ENCODE data around the gene PEAR1. TPM values are rescaled to one million over a fixed set of nuclear protein-coding genes. Genes with fewer than 3 reads are reported as not detected.

The PEAR1 gene
- total RNA-seq, 1 experiment from 2014 or later = 0.39 TPM

DNA sequence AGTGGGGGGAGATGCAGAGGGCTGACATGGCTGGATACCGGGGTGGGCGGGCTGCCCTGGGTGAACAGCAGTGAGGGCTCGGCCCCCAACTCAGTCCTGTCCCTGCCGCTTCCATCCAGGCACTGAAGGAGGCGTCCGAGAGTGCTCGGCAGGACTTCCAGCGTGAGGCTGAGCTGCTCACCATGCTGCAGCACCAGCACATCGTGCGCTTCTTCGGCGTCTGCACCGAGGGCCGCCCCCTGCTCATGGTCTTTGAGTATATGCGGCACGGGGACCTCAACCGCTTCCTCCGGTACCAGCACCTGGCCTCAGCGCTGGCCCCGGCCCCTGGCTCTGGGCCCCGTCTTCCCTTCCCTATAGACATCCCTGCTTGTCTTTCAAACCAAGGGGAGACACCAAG is 17.2 kb upstream of the PEAR1 start:
- Histone ChIP-seq H2BK5ac (ENCODE audit: insufficient read length, low read length) (no peak overlapping the region), H3K14ac (ENCODE audit: insufficient read depth, low read length) (no peak overlapping the region), H2AFZ (ENCODE audit: low read length) (no peak overlapping the region), H3K23me2 (ENCODE audit: insufficient read length, low read depth, low read length, poor library complexity, severe bottlenecking) (no peaks in the 10 kb centered on the region), H2BK12ac (ENCODE audit: insufficient read length, low read depth, low read length) (no peak overlapping the region), H3K79me2 (ENCODE audit: insufficient read depth, low read length) (no peaks in the 10 kb centered on the region), H2BK15ac (ENCODE audit: low read depth, low read length) (no peak overlapping the region), H3K4ac (ENCODE audit: low read depth, low read length) (no peak overlapping the region), H4K8ac (replicated peaks; ENCODE audit: insufficient read length, low read depth, low read length) (no peak overlapping the region), H2BK20ac (ENCODE audit: low read depth, low read length, poor library complexity, severe bottlenecking) (no peak overlapping the region), H2AK5ac (ENCODE audit: insufficient read length, low read length) (no peak overlapping the region), H3K18ac (ENCODE audit: insufficient read length, low read depth, low read length) (no peak overlapping the region), H3K27ac (ENCODE audit: insufficient read length, low read depth, low read length) (no peak overlapping the region), H4K20me1 (ENCODE audit: control insufficient read depth, insufficient read depth, insufficient read length) (no peaks in the 10 kb centered on the region), H3K56ac (ENCODE audit: insufficient read length, low read depth, low read length) (no peak overlapping the region), H3K4me2 (ENCODE audit: insufficient read depth, insufficient read length, low read length) (no peak overlapping the region), H3K27me3 (ENCODE audit: insufficient read depth, low read length) (no peaks in the 10 kb centered on the region; the same call in 1 of the 2 replicates), H3K9ac (ENCODE audit: extremely low read depth, insufficient read length, low read length) (no peak overlapping the region), H3K79me1 (ENCODE audit: insufficient read depth, low read depth, low read length, poor library complexity, severe bottlenecking) (no peaks in the 10 kb centered on the region), H4K5ac (ENCODE audit: insufficient read length, low read depth, low read length) (no peak overlapping the region), H4K91ac (ENCODE audit: insufficient read length, low read depth, low read length) (no peak overlapping the region), H3K9me3 (ENCODE audit: control insufficient read depth, low read depth, low read length) (no peaks in the 10 kb centered on the region), H3K4me1 (ENCODE audit: insufficient read depth, low read length) (no peaks in the 10 kb centered on the region), H2BK120ac (ENCODE audit: low read depth, low read length, poor library complexity, severe bottlenecking) (no peak overlapping the region), H3T11ph (ENCODE audit: low read length) (no peak overlapping the region), H3K23ac (ENCODE audit: insufficient read length, low read depth, low read length) (no peak overlapping the region)
- H3K27me3 Mint-ChIP-seq (ENCODE audit: low read depth) = peaks cover 63% of the 10 kb centered on the region
- TF ChIP-seq, protein P1, sequence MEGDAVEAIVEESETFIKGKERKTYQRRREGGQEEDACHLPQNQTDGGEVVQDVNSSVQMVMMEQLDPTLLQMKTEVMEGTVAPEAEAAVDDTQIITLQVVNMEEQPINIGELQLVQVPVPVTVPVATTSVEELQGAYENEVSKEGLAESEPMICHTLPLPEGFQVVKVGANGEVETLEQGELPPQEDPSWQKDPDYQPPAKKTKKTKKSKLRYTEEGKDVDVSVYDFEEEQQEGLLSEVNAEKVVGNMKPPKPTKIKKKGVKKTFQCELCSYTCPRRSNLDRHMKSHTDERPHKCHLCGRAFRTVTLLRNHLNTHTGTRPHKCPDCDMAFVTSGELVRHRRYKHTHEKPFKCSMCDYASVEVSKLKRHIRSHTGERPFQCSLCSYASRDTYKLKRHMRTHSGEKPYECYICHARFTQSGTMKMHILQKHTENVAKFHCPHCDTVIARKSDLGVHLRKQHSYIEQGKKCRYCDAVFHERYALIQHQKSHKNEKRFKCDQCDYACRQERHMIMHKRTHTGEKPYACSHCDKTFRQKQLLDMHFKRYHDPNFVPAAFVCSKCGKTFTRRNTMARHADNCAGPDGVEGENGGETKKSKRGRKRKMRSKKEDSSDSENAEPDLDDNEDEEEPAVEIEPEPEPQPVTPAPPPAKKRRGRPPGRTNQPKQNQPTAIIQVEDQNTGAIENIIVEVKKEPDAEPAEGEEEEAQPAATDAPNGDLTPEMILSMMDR (conservative IDR thresholded peaks at IDR 0.05) = peak; percentile 63
- H3K4me1 Mint-ChIP-seq = peaks cover 4 to 23% of the 10 kb centered on the region in 2 experiments
- H3K27ac Mint-ChIP-seq = no peak overlapping the region
- DNase-seq = peak; percentile 89
- no peaks in the 10 kb centered on the region; a peak in 1 of 5 replicates for H3K9me3 Mint-ChIP-seq
- no CpG with 5 or more reads among the region's 21 CpGs for WGBS (ENCODE audit: extremely low coverage, insufficient read length, low lambda C conversion rate)
- no peaks in the 10 kb centered on the region for H3K36me3 Mint-ChIP-seq (ENCODE audit: insufficient read depth in 1 of 3, low read depth in 3 of 3)
- H3K4me3 Mint-ChIP-seq = no peak overlapping the region; a peak in 2 of 5 replicates
